ENCODE data around the gene AOC3. TPM values are rescaled to one million over a fixed set of nuclear protein-coding genes. Genes with fewer than 3 reads are reported as not detected.

Gene AOC3
- total and polyA plus RNA-seq, 2 of the 13 experiments (the other 11 are each of a cell fraction or from before 2014, with no cell fraction given) = 8.7 to 51.7 TPM

DNA sequence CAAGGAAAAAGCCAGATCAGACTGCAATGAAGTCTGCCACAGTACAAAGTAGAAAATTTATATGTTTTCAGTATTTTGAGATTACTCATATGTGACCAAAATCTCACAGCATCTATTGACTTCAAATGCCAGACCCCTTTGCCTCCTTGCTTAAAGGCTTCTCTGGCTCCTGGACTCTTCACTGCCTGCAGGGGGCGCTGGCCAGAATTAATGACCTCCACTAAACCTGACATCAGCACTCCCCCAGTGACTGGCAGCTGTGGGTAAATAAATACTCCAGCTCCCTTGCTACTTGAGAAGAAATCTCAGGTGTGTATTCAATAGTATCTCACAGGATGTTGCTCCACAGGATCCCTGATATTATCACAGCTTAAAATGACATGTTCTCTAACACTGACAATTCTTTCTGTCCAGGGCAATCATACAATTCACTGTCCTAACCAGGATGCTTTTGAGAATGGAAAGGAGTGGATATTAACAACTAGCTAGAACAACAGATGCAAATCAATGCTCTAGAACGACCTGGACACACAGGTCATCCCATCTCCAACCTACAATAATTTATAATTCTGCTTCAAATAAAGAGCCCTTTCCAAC, 31.0 kb upstream of the AOC3 start (continued):
- TF ChIP-seq, protein P1, sequence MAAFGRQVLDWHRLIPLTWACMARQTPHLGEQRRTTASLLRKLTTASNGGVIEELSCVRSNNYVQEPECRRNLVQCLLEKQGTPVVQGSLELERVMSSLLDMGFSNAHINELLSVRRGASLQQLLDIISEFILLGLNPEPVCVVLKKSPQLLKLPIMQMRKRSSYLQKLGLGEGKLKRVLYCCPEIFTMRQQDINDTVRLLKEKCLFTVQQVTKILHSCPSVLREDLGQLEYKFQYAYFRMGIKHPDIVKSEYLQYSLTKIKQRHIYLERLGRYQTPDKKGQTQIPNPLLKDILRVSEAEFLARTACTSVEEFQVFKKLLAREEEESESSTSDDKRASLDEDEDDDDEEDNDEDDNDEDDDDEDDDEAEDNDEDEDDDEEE (CRISPR knock-in tag; IDR thresholded peaks at IDR 0.05) = no peak
- TF ChIP-seq, protein P2, sequence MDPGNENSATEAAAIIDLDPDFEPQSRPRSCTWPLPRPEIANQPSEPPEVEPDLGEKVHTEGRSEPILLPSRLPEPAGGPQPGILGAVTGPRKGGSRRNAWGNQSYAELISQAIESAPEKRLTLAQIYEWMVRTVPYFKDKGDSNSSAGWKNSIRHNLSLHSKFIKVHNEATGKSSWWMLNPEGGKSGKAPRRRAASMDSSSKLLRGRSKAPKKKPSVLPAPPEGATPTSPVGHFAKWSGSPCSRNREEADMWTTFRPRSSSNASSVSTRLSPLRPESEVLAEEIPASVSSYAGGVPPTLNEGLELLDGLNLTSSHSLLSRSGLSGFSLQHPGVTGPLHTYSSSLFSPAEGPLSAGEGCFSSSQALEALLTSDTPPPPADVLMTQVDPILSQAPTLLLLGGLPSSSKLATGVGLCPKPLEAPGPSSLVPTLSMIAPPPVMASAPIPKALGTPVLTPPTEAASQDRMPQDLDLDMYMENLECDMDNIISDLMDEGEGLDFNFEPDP (CRISPR knock-in tag; conservative IDR thresholded peaks at IDR 0.05) = no peak
- TF ChIP-seq GTF2F1 (IDR thresholded peaks at IDR 0.05; ENCODE audit: low read length) = no peak
- no peak for TF ChIP-seq HNRNPK (IDR thresholded peaks at IDR 0.05; ENCODE audit: low read depth, low read length, poor library complexity, severe bottlenecking)
- TF ChIP-seq DPF2 (CRISPR knock-in tag; IDR thresholded peaks at IDR 0.05; ENCODE audit: borderline replicate concordance, low read depth) = no peak
- no peak for TF ChIP-seq HES4 (CRISPR knock-in tag; IDR thresholded peaks at IDR 0.05; ENCODE audit: borderline replicate concordance)
- TF ChIP-seq KLF9 (CRISPR knock-in tag; IDR thresholded peaks at IDR 0.05; ENCODE audit: low read depth) = no peak
- TF ChIP-seq POLR2G (IDR thresholded peaks at IDR 0.05; ENCODE audit: low read depth, low read length) = no peak
- TF ChIP-seq, protein P3, sequence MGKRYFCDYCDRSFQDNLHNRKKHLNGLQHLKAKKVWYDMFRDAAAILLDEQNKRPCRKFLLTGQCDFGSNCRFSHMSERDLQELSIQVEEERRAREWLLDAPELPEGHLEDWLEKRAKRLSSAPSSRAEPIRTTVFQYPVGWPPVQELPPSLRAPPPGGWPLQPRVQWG (CRISPR knock-in tag; IDR thresholded peaks at IDR 0.05; ENCODE audit: borderline replicate concordance, low read depth) = no peak
- TF ChIP-seq IRF2 (CRISPR knock-in tag; IDR thresholded peaks at IDR 0.05) = 0 out of 2 replicates have a peak, but pooled peaks have one; percentile 33
- TF ChIP-seq ZC3H4 (CRISPR knock-in tag; IDR thresholded peaks at IDR 0.05; ENCODE audit: borderline replicate concordance) = no peak
- no peak for TF ChIP-seq ZNF746 (CRISPR knock-in tag; IDR thresholded peaks at IDR 0.05)
- TF ChIP-seq, protein P4, sequence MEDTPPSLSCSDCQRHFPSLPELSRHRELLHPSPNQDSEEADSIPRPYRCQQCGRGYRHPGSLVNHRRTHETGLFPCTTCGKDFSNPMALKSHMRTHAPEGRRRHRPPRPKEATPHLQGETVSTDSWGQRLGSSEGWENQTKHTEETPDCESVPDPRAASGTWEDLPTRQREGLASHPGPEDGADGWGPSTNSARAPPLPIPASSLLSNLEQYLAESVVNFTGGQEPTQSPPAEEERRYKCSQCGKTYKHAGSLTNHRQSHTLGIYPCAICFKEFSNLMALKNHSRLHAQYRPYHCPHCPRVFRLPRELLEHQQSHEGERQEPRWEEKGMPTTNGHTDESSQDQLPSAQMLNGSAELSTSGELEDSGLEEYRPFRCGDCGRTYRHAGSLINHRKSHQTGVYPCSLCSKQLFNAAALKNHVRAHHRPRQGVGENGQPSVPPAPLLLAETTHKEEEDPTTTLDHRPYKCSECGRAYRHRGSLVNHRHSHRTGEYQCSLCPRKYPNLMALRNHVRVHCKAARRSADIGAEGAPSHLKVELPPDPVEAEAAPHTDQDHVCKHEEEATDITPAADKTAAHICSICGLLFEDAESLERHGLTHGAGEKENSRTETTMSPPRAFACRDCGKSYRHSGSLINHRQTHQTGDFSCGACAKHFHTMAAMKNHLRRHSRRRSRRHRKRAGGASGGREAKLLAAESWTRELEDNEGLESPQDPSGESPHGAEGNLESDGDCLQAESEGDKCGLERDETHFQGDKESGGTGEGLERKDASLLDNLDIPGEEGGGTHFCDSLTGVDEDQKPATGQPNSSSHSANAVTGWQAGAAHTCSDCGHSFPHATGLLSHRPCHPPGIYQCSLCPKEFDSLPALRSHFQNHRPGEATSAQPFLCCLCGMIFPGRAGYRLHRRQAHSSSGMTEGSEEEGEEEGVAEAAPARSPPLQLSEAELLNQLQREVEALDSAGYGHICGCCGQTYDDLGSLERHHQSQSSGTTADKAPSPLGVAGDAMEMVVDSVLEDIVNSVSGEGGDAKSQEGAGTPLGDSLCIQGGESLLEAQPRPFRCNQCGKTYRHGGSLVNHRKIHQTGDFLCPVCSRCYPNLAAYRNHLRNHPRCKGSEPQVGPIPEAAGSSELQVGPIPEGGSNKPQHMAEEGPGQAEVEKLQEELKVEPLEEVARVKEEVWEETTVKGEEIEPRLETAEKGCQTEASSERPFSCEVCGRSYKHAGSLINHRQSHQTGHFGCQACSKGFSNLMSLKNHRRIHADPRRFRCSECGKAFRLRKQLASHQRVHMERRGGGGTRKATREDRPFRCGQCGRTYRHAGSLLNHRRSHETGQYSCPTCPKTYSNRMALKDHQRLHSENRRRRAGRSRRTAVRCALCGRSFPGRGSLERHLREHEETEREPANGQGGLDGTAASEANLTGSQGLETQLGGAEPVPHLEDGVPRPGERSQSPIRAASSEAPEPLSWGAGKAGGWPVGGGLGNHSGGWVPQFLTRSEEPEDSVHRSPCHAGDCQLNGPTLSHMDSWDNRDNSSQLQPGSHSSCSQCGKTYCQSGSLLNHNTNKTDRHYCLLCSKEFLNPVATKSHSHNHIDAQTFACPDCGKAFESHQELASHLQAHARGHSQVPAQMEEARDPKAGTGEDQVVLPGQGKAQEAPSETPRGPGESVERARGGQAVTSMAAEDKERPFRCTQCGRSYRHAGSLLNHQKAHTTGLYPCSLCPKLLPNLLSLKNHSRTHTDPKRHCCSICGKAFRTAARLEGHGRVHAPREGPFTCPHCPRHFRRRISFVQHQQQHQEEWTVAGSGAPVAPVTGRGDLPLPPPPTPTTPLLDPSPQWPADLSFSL (CRISPR knock-in tag; IDR thresholded peaks at IDR 0.05) = no peak
- no peak for TF ChIP-seq NPAS2 (CRISPR knock-in tag; IDR thresholded peaks at IDR 0.05; ENCODE audit: borderline replicate concordance)
- TF ChIP-seq ATF1 (CRISPR knock-in tag; IDR thresholded peaks at IDR 0.05) = no peak; the same call in 1 of the 2 replicates
- TF ChIP-seq PRPF4 (IDR thresholded peaks at IDR 0.05; ENCODE audit: low read depth, low read length, poor library complexity, severe bottlenecking) = no peak
- no peak for TF ChIP-seq PHF8 (CRISPR knock-in tag; IDR thresholded peaks at IDR 0.05)
- no peak for TF ChIP-seq CBX2 (IDR thresholded peaks at IDR 0.05; ENCODE audit: low read depth, low read length)
- TF ChIP-seq CBX2 (CRISPR knock-in tag; IDR thresholded peaks at IDR 0.05; ENCODE audit: low read depth) = no peak
- TF ChIP-seq, protein P5, sequence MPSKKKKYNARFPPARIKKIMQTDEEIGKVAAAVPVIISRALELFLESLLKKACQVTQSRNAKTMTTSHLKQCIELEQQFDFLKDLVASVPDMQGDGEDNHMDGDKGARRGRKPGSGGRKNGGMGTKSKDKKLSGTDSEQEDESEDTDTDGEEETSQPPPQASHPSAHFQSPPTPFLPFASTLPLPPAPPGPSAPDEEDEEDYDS (CRISPR knock-in tag; IDR thresholded peaks at IDR 0.05) = no peak
- TF ChIP-seq KLF6 (CRISPR knock-in tag; IDR thresholded peaks at IDR 0.05) = no peak
- TF ChIP-seq RFXAP (CRISPR knock-in tag; IDR thresholded peaks at IDR 0.05; ENCODE audit: borderline replicate concordance) = no peak

Data from HepG2 (cell line).